Stimulated activated CD4-positive, alpha-beta T cell treated with anti-CD3 and anti-CD28 coated beads, Interleukin-15, amount 100 ng/mL, for 24 hours (primary cell): ENCODE measurements around the gene ZNF518A.

ENCODE experiments used
- DNase-seq: peaks from one replicate; pipeline ENCODE4 v3.0.0-alpha.2; 2020

ZNF518A gene, protein sequence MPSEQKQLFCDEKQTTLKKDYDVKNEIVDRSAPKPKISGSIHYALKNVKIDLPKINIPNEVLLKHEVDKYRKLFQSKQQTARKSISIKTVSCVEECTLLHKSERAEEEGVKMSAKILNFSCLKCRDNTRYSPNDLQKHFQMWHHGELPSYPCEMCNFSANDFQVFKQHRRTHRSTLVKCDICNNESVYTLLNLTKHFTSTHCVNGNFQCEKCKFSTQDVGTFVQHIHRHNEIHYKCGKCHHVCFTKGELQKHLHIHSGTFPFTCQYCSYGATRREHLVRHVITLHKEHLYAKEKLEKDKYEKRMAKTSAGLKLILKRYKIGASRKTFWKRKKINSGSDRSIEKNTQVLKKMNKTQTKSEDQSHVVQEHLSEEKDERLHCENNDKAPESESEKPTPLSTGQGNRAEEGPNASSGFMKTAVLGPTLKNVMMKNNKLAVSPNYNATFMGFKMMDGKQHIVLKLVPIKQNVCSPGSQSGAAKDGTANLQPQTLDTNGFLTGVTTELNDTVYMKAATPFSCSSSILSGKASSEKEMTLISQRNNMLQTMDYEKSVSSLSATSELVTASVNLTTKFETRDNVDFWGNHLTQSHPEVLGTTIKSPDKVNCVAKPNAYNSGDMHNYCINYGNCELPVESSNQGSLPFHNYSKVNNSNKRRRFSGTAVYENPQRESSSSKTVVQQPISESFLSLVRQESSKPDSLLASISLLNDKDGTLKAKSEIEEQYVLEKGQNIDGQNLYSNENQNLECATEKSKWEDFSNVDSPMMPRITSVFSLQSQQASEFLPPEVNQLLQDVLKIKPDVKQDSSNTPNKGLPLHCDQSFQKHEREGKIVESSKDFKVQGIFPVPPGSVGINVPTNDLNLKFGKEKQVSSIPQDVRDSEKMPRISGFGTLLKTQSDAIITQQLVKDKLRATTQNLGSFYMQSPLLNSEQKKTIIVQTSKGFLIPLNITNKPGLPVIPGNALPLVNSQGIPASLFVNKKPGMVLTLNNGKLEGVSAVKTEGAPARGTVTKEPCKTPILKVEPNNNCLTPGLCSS (N-terminal part only)

DNA sequence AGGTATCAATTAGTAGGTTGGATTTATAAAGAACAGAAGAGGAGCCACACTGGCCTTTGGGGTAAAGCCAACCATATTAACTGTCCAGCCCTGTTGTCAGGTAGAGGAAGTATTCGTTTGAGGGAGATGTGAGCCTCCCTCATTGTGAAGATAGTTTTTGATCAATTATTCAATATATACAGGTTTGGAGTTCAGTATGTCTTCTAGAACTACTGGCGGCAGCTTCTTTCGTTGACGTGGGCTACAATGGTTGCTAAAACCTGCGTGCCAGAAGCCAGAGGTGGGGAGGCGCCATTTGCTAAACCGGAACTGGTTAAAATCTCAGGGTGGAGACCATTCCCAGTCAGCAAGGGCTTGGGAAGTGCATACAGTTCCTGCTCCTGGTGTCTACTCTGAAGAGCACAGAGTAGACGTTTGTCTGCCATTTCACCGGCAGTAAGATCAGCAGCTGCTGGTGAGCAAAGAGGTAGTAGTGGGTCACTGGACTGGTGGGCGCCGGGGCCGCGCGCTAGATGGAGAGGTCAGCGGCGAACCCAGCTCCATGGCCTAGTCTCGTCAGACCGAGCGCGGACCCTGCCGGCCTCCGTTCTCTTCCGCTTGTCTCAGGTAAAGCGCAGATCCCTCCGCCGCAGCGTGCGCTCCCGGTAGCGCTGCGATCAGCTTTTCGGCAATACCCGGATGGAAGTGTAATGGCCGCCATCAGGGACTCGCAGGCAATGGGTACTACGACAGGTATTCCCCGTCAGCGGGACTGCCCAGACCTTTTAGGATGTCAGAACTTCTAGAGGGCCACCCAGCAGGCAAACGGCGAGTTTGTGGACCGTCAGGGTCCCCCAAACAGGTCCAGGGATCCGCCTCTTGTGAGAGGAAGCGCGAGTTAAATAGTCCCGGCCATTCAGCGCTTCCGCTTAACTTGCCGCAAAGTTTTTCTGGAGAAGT is at the start of gene ZNF518A:
Gene ZNF518A (plus strand): TSS at position 911 of the 939 bp plus-strand sequence. CDS start 26,026 bp downstream, outside the sequence.
- peak; percentile 90 for DNase-seq

DNA sequence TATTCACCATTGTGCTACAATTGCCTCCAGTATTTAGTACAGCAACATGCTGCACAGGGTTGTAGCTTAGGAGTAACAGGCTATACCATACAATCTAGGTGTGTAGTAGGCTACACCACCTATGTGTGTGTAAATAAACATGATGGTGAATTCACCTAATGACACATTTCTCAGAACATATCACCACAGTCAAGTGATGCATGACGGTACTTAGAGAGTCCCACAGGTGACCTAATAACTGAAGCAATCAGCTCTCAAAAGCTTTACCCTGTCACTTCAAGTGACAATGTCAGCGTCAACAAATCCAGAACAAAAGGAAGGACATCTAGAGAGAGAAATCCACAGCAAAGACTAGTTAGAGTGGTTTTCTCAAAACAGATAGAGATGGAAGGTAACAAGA is 47.9 kb upstream of the ZNF518A start:
- no peak for DNase-seq

DNA sequence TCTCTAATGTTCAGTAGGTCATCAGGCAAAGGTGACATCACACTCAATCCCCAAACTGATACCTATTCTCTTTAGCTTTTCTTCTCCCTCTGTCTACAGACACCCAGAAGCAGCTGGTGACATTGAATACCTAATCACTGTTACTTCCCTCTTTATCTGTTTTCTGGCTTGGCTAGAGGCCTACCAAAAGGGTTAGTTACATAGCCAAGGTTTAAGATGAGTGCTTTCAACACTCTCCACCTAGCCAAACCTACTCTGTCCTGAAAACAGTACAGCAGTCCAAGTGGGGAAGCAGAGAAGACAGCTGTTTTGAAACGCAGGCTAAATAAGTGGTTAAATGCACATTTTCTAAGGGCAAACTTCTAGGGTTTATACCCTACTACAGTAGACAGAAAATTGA is 47.3 kb upstream of the ZNF518A start:
- no peak for DNase-seq

DNA sequence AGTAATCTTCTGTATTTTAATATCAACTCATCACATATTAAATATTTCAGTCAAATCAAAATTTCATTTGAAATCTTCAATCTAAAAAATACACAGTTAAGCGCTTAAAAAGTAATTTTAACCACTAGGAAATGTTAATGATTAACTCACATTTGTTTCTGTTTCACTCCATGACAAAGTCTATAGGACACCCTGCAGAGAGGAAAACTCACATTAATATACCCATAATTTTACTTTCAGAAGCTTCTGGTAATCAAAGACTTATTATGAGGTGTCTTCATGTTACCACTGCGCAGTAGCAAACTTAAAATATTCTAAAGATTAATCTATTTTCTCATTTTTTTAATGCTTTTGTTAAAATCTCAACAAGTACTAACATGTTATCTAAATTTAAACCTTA is 41.0 kb upstream of the ZNF518A start:
- no peak for DNase-seq

DNA sequence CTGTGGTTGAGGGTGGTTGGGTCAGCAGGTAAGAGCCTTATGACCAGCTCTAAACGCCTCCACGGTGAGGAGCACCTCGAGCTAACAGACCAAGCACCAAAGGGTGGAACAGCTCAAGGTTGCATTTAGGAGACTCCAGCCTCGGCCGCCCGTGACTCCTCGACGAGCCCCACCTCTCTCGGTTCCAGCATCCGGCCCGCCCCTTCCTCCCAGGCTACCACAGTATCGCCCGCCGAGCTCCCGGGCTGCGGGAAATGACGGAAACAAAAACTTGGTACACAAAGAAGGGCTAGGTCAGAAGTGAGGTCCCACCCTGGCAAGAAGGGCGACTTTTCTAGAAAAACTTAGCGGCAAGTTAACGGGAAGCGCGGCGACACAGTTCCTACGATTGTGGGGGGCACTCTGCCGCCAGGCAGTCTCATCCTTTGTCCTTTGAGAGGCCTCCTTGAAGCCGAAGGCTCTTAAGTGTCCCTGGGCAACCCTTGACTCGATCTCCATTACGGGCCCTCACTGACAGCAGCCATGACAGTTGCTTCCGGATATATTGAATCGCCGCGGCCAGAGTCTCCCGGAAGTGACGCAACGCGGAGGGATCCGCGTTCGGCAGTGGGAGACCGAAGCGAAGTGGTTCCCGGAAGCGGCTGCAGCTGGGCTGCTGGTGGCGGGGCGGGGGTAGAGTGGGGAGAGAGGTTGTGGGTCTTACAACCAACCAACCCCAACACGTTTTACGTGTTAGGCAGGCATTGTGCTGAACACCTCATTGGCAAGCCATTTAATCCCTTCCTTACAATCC is 40.2 kb upstream of the ZNF518A start:
- peak; percentile 94 for DNase-seq

DNA sequence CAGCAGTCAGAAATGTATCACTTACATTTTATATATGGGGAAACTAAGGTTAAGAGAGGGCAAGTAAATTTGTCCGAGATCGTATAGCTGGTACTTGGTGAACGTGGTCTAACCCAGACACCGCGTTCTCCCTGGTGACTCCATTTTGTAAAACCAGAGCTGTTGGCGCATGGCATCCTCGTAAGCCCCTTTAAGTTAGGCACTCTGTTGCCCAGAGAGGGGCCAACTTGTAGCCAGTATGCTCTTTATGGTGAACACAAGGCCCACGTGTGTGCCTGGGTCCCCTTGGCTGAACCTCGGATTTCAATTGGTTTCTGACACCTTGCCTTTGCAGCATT is 39.7 kb upstream of the ZNF518A start:
- no peak for DNase-seq

DNA sequence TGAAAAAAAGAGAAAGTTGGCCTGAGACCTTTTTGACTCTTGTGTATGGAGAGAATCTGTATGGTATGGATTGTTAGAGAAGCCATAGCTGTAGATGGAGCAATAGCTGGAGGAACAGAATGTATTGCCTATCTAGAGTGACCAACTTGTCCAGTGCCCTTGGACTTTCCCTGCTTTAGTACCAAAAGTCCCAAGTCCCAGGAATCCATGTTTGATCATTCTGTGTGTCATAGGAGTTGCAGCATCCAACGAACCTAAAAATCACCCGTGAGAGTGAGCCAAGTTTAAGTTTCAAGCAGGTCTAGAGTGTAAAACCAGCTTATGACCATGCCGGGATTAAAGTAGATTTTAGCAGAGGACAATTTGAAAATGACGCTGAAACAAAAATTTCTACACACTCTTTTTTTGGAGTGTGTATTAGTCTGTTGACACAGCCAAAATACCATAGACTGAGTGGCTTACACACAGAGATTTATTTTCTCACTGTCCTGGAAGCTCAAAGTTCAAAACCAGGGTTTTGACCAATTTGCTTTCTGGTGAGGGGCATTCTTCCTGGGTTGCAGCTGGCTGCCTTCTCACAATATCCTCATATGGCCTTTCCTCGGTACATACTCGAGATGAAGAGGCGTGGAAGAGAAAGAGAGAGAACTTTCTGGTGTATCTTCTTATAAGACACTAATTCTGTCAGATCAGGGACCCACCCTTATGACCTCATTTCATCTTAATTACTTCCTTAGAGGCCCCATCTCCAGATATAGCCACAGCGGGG is 36.9 kb upstream of the ZNF518A start:
- no peak for DNase-seq

DNA sequence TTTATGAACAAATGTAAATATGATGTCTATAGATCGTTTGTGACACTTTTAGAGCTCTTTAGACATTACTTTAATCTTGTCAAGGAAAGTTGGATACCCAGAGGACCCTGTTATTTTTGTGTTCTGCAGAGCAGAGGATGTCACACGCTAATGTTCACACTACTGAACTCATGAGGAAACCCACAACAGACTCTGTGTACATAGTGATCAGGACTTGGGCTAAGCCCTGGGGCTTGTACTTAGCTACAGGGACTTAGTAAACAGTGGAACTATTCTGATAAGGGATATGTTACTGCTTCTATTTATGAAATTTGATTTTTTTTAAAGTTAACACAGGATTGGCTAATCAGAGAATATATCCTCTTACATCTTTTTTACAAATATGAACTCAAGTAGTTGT is 36.1 kb upstream of the ZNF518A start:
- DNase-seq, result no peak

DNA sequence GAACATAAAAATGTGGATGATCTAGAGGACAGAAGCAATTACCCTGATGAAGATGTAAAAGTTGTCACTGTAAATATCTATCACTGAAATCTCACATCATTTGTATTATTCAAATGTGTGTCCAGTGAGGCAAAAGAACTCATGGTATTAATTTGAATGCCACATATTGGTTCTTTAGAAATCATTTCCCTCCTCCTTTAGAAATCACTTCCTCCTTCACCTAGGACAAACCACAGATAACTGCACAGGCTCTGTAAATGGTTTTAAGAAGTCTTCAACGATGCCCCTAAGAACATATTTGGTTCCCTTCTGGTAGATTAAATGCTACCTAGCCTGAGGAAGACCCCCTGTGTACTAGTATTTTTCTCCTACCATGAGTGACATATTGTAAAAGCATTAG is 33.1 kb upstream of the ZNF518A start:
- no peak for DNase-seq

DNA sequence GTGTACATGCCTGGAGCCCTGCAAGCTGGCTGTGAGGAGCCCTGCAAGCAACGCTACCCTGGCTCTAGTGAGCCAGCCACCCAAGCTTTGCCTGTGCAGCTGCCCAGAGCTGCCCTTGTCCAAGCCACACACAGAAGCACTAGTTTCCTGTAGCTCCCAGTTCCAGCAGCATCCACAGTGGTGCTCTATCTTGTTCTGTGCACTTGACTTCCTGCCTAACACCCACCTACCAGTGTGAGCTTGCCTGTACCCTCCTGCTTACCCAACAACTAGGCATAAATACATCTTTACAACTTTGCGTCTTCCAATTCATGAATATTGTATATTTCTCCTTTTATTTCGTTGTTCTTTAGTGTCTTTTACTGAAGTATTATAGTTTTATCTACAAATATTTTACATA is 32.2 kb upstream of the ZNF518A start:
- no peak for DNase-seq

DNA sequence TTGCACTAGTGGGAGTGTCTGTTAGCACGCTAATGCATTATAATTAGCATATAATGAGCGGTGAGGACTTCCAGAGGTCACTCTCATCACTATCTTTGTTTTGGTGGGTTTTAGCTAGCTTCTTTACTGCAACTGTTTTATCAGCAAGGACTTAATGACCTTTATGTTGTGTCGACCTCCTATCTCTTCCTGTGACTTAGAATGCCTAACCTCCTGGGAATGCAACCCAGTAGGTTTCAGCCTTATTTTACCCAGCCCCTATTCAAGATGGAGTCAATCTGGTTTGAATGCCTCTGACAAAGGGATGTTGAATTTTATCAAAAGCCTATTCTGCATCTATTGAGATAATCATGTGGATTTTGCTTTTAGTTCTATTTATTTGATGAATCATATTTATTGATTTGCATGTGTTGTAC is 22.5 kb upstream of the ZNF518A start:
- DNase-seq, result no peak

DNA sequence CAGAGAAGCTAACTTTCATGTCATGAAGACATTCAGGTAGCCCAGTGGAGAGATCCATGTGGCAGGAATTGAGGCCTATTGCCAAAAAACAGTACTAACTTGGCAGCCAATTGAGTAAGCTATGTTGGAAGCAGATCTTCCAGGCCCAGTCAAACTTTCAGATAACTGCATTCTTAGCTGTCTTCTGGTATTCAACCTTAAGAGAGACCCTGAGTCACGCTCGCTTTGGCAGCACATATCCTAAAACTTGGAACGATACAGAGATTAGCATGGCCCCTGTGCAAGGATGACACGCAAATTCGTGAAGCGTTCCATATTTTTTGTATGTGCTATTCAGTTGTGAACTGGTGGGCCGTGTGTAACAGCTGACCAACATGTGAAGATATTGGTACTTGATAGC is 17.6 kb upstream of the ZNF518A start:
- no peak for DNase-seq

DNA sequence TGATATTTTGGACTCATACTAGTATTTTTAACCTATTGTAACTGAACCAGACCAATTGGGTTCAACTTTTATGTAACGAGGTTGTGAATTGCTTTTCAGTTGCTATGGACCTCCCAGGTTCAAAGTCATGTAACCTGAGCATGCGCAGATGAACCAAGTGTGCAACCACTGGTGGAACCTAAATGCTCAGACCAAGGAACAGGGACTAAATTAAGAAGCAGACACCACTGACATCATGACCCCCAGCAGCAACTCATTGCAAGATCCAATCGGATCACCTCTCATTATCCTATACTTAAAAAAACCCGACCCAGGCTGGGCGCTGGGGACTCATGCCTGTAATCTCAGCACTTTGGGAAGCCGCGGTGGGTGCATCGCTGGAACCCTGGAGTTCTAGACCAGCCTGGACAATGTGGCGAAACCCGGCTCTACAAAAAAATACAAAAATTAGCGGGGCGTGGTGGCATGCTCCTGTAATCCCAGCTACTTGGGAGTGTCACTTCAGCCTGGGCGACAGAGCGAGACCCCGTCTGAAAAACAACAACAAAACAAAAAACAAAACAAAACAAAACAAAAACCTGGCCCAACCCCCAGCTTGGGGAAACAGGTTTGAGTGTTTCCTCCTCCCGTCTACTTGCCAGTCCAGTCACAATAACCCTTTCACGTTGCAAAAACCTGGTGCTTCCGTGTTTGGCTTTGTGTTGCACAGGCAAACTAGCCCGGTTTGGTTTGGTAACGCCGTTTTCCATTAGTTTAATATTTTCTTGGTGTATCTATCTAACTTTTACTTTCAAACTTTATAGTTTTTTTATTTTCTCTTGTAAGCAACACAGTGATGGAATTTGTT is 11.3 kb upstream of the ZNF518A start:
- no peak for DNase-seq

DNA sequence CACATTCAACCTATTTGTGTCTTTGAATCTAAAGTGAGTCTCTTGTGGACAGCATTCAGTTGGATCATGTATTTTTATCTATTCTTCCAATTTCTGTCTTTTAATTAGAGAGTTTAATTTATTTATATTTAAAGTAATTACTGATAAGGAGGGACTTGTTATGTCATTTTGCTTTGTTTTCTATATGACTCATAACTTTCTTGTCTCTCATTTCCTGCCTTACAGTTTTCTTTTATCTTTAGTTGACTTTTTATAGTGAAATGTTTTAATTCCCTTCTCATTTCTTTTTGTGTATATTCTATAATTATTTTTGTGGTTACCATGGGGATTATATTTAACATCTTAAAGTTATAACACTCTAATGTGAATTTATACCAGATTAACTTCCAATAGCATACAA is 7.3 kb upstream of the ZNF518A start:
- DNase-seq, result no peak

DNA sequence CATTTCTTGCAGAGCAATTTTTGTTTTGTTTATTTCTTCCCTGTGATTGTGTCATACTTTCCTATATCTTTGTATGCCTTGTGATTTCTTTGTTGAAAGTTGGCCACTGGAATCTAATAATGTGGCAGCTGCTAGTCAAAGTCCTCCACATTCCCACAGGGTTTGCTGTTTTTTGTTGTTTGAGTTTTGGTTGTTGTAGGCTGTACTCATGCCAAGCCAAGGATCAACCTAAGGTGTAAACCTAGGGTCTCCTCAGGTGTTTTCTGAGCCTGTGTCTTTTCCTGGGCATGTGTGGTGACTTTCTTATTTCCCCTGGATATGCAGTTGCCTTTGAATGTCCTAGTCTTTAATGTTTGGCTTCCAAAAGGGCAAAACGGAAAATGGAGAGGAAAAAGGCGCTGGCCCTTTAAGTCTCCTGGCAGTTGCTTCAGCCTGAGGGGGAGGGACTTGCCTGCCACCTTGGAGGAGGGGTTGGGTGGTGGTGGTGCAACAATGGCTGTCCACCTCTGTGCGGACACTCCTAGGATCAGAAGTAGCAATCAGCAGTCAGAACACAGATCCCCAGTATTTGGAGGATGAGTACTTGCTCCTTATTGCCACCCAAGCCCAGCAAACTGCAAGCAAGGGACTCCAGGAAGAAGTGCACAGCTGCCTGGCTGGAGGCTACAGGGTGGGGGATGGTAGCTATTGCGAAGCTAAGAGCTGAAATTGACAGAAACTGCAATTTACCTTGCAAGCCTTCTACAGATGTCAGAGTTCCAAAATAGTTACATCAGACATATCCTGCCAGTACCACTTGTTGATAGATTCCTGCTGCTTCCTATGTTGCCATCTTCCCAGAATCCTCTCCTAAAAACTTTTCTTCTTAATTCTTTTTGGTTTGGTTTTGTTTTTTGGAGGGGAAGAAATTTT is 5.6 kb upstream of the ZNF518A start:
- no peak for DNase-seq

DNA sequence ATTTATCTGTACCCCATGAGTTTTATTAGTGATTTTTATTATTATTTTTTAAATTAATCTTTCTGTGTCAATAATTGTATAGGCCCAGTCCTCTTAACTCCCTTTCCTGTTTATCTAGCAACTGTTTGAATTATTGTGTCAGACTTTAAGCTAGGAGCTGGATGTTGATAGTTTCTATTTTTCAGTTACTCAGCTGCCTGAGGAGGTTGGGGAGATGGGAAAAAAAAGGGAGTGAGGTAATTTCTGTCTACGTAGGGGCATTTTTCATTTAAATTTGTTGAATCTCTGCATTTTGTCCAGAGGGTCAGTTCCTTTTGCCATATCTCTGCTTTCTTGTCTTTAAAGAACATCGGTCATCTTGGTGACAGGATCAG is 5.0 kb upstream of the ZNF518A start:
- DNase-seq, result no peak

DNA sequence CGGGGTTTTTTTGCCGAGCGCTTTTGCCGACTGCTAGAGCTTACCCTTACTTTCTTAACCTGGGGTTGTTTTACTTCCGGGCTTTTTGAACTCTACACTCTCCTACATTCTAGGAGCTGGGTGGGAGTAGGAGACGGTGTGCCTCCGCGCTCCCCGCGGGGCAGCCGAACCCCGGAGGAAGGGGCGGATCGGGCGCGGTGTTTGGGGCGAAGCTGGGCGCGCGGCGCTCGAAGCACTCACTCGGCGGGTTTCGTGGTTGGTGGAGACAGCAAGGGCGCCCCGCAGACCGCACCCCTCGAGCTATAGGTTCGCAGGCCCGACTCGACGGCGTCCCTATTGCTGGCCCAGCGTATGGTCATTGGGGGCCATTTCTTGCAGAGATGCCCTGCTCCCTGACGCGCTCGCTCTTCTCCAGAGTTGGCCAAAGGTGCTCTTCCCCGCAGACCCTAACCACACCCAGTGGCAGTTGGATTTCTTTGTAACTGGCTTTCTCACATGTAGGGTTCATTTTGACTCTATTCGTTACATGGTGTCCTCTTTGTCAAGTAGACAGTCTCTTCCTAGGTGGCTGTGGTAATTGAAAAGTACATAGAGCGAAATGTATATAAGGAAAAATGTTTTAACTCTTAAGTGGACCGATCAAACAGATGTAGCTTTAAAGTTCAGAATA is 364 bp downstream of the ZNF518A start:
- DNase-seq, result peak; percentile 85

DNA sequence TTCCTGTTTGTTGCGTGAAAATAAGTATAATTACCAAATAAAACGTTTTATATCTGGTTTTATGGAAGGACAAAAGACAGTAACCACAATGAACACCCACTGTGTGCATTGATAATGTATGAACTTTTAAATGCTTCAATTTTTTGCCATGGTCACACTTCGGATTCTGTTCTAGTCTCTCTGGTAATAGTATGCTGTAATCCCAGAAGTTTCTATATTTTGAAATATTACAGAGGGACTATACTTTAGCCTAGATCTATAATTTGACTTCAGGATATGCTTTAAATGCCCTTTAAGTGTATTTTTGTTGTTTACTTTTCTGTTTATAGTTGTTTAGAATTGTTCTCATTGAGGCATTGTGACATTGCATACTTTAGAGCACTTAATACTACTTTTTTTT is 1.5 kb downstream of the ZNF518A start:
- DNase-seq, result no peak
